ENCODE results near the gene ARSG. TPM values are rescaled to one million over a fixed set of nuclear protein-coding genes. Genes with fewer than 3 reads are reported as not detected.

The ARSG gene
- total and polyA plus RNA-seq, 9 of the 15 experiments (the other 6 are each of a cell fraction or from before 2014, with no cell fraction given): 1.0 to 5.6 (median 1.8) TPM

- TF ChIP-seq RREB1 (CRISPR knock-in tag; IDR thresholded peaks at IDR 0.05) (0 out of 2 replicates have a peak, but pooled peaks have one; percentile 45), ZNF316 (IDR thresholded peaks at IDR 0.05) (peak; percentile 9; the same call in 1 of the 2 replicates), ZNF280A (IDR thresholded peaks at IDR 0.05; ENCODE audit: low read depth, partially characterized antibody) (no peak), TSHZ1 (CRISPR knock-in tag; IDR thresholded peaks at IDR 0.05) (no peak), AFF1 (IDR thresholded peaks at IDR 0.05; ENCODE audit: low read depth in 1 of 2, partially characterized antibody in 2 of 2) (no peak), RBM39 (optimal IDR thresholded peaks at IDR 0.05; ENCODE audit: low read depth, low read length) (no peak), SREBF2 (CRISPR knock-in tag; IDR thresholded peaks at IDR 0.05) (no peak), SMARCE1 (IDR thresholded peaks at IDR 0.05) (peak; percentile 60; the same call in 1 of the 2 replicates)
Observed at GRCh38 chr17:68437979-68438822, 146.9 kb downstream of the ARSG start (continued).
